Measurements from ENCODE around the gene UQCRH. TPM values are rescaled to one million over a fixed set of nuclear protein-coding genes. Genes with fewer than 3 reads are reported as not detected.

Gene UQCRH
- total and polyA plus RNA-seq, 2 of the 13 experiments (the other 11 are each of a cell fraction or from before 2014, with no cell fraction given): 548 to 556 TPM

- TF ChIP-seq ZBTB20 (CRISPR knock-in tag; IDR thresholded peaks at IDR 0.05; ENCODE audit: borderline replicate concordance, low read depth) (0 out of 2 replicates have a peak, but pooled peaks have one; percentile 3), ZNF143 (CRISPR knock-in tag; IDR thresholded peaks at IDR 0.05) (peak; percentile 22; the same call in 1 of the 2 replicates), CENPT (CRISPR knock-in tag; IDR thresholded peaks at IDR 0.05; ENCODE audit: low read depth) (peak; percentile 32; the same call in 1 of the 2 replicates), DPF2 (CRISPR knock-in tag; IDR thresholded peaks at IDR 0.05; ENCODE audit: borderline replicate concordance, low read depth) (no peak), RERE (CRISPR knock-in tag; IDR thresholded peaks at IDR 0.05; ENCODE audit: low read depth) (0 out of 2 replicates have a peak, but pooled peaks have one; percentile 7), STAT5B (CRISPR knock-in tag; IDR thresholded peaks at IDR 0.05) (0 out of 2 replicates have a peak, but pooled peaks have one; percentile 6), ZNF737 (CRISPR knock-in tag; IDR thresholded peaks at IDR 0.05; ENCODE audit: borderline replicate concordance) (no peak), MLXIP (CRISPR knock-in tag; IDR thresholded peaks at IDR 0.05; ENCODE audit: borderline replicate concordance) (no peak), HNRNPL (IDR thresholded peaks at IDR 0.05; ENCODE audit: low read depth, low read length) (0 out of 2 replicates have a peak, but pooled peaks have one; percentile 16), ZNF441 (CRISPR knock-in tag; IDR thresholded peaks at IDR 0.05; ENCODE audit: borderline replicate concordance) (peak; percentile 64; the same call in 1 of the 2 replicates), CREB3 (CRISPR knock-in tag; IDR thresholded peaks at IDR 0.05) (peak; percentile 25; the same call in 1 of the 2 replicates), NFIB (CRISPR knock-in tag; IDR thresholded peaks at IDR 0.05; ENCODE audit: borderline replicate concordance) (no peak), ZNF496 (CRISPR knock-in tag; IDR thresholded peaks at IDR 0.05; ENCODE audit: insufficient replicate concordance) (no peak), ZNF317 (CRISPR knock-in tag; IDR thresholded peaks at IDR 0.05) (no peak), HDAC1 (CRISPR knock-in tag; IDR thresholded peaks at IDR 0.05) (peak; percentile 49), RBFOX2 (IDR thresholded peaks at IDR 0.05; ENCODE audit: low read depth, low read length) (peak; percentile 78), NKX3-1 (CRISPR knock-in tag; IDR thresholded peaks at IDR 0.05) (peak; percentile 26; the same call in 1 of the 2 replicates), ZNF282 (IDR thresholded peaks at IDR 0.05; ENCODE audit: partially characterized antibody) (no peak), ZBTB3 (CRISPR knock-in tag; IDR thresholded peaks at IDR 0.05; ENCODE audit: borderline replicate concordance, low read depth) (peak; percentile 63)
Observed at GRCh38 chr1:46301808-46302640, 1.5 kb upstream of the UQCRH start (continued).

Data from HepG2 (cell line).